HepG2 (cell line): ENCODE results near the gene ZC3H18.

Source experiments
- CEBPB ChIP-seq: IDR thresholded peaks from 2 replicates; pipeline ENCODE4 v1.6.1; 2011; ENCODE audit warnings: low read depth, low read length, improper control_type of control experiment, borderline replicate concordance
- ESRRA ChIP-seq: sonication (generic); formaldehyde crosslinking; IDR thresholded peaks from 2 replicates; pipeline ENCODE4 v1.5.1; 2020; ENCODE audit warnings: mild to moderate bottlenecking, low read depth, missing genetic modification reagents
- MXI1 ChIP-seq: IDR thresholded peaks from 3 replicates; pipeline ENCODE4 v1.6.1; 2012; ENCODE audit warnings: low read depth, low read length, inconsistent platforms, borderline replicate concordance
- POLR2AphosphoS2 ChIP-seq: IDR thresholded peaks from 2 replicates; pipeline ENCODE4 v1.6.1; 2011; ENCODE audit warnings: low read depth, low read length, improper control_type of control experiment
- SALL1 ChIP-seq: sonication (generic); formaldehyde crosslinking; IDR thresholded peaks from 2 replicates; pipeline ENCODE4 v1.8.0; 2022; ENCODE audit warnings: mild to moderate bottlenecking, missing genetic modification reagents
- SP1 ChIP-seq, 2 experiments: fragments of 450-650 bp in 1 of 2; sonication (generic) in 1 of 2; formaldehyde crosslinking in 1 of 2; IDR thresholded peaks; 2 replicates each; pipeline versions ENCODE4 v1.4.0 to v1.6.1; 2016 to 2020; ENCODE audit warnings: missing genetic modification reagents in 1 of 2
- TCF7 ChIP-seq: sonication (generic); IDR thresholded peaks from 2 replicates; pipeline ENCODE4 v1.6.1; 2016; ENCODE audit warnings: antibody characterized with exemption, low read depth
- ZNF251 ChIP-seq: sonication (generic); formaldehyde crosslinking; IDR thresholded peaks from 2 replicates; pipeline ENCODE4 v1.9.0; 2021; ENCODE audit warnings: mild to moderate bottlenecking, missing genetic modification reagents
- ZNF878 ChIP-seq: sonication (generic); formaldehyde crosslinking; IDR thresholded peaks from 2 replicates; pipeline ENCODE4 v1.8.1; 2023; ENCODE audit warnings: mild to moderate bottlenecking, missing genetic modification reagents, moderate library complexity
- TF ChIP-seq, protein P1 (sequence below): sonication (generic); formaldehyde crosslinking; IDR thresholded peaks from 2 replicates; pipeline ENCODE4 v1.5.0; 2020; ENCODE audit warnings: mild to moderate bottlenecking, missing genetic modification reagents
- TF ChIP-seq, protein P2 (sequence below): sonication (generic); formaldehyde crosslinking; IDR thresholded peaks from 2 replicates; pipeline ENCODE4 v1.5.0; 2020; ENCODE audit warnings: mild to moderate bottlenecking, missing genetic modification reagents, moderate library complexity
- TF ChIP-seq, protein P3 (sequence below): IDR thresholded peaks from 2 replicates; pipeline ENCODE4 v1.6.1; 2016; ENCODE audit warnings: mild to moderate bottlenecking
- TF ChIP-seq, protein P4 (sequence below): sonication (generic); formaldehyde crosslinking; IDR thresholded peaks from 2 replicates; pipeline ENCODE4 v1.9.0; 2021; ENCODE audit warnings: missing genetic modification reagents, borderline replicate concordance
- TF ChIP-seq, protein P5 (sequence below): IDR thresholded peaks from 2 replicates; pipeline ENCODE4 v1.6.1; 2012; ENCODE audit warnings: inconsistent platforms

DNA sequence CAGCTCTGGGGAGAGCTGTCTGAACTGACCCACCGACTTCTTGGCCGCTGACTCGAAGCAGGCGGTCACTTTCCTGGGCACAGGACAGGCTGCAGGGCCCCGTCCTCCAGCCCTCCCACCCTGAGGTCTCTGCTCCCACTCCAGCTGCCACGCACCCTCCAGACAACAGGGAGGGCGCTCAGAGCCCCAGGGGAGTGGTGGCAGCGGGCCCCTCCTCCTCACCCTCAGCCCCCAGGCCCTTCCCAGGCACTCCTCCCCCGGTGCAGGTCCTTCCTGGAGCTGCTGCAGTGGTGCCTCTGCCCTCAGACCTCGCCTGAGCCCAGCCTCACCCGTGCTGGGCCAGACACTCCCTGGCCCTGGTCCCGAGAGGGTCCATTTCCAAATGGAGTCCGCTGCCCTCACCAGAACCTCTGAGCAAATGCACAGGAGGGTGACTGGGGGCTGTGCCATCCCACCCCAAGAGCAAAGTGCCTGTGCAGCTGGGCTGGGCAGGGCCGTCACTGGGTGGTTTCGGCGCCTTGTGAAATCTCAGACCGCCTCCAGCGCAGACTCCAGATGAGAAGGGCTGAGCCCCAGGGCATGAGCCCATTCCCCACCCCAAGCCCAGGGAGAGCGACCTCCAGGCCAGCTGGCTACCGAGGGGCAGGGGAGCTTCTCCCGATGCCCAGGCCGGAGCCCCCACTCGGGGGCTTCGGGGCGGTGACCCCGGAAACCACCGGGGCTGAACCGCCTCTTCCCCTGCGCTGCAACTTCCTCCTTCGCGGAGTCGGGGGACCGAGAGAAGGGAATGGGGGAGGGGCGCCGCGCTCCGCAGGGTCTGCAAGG, 79.9 kb downstream of the ZC3H18 start:
- TF ChIP-seq, protein P1, sequence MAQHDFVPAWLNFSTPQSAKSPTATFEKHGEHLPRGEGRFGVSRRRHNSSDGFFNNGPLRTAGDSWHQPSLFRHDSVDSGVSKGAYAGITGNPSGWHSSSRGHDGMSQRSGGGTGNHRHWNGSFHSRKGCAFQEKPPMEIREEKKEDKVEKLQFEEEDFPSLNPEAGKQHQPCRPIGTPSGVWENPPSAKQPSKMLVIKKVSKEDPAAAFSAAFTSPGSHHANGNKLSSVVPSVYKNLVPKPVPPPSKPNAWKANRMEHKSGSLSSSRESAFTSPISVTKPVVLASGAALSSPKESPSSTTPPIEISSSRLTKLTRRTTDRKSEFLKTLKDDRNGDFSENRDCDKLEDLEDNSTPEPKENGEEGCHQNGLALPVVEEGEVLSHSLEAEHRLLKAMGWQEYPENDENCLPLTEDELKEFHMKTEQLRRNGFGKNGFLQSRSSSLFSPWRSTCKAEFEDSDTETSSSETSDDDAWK (CRISPR knock-in tag) = no peak
- TF ChIP-seq MXI1 (0 out of 3 replicates have a peak, but pooled peaks have one; percentile 6), ZNF251 (CRISPR knock-in tag) (0 out of 2 replicates have a peak, but pooled peaks have one; percentile 51), POLR2AphosphoS2 (no peak), CEBPB (peak; percentile 45; the same call in 1 of the 2 replicates), ZNF878 (CRISPR knock-in tag) (no peak), SP1 (IDR thresholded peaks at IDR 0.05) (no peak), SP1 (CRISPR knock-in tag; IDR thresholded peaks at IDR 0.05) (no peak; the same call in 1 of the 2 replicates), SALL1 (no peak; the same call in 1 of the 2 replicates), ESRRA (CRISPR knock-in tag) (no peak; the same call in 1 of the 2 replicates), TCF7 (no peak)
- TF ChIP-seq, protein P2, sequence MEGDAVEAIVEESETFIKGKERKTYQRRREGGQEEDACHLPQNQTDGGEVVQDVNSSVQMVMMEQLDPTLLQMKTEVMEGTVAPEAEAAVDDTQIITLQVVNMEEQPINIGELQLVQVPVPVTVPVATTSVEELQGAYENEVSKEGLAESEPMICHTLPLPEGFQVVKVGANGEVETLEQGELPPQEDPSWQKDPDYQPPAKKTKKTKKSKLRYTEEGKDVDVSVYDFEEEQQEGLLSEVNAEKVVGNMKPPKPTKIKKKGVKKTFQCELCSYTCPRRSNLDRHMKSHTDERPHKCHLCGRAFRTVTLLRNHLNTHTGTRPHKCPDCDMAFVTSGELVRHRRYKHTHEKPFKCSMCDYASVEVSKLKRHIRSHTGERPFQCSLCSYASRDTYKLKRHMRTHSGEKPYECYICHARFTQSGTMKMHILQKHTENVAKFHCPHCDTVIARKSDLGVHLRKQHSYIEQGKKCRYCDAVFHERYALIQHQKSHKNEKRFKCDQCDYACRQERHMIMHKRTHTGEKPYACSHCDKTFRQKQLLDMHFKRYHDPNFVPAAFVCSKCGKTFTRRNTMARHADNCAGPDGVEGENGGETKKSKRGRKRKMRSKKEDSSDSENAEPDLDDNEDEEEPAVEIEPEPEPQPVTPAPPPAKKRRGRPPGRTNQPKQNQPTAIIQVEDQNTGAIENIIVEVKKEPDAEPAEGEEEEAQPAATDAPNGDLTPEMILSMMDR (CRISPR knock-in tag) = no peak
- TF ChIP-seq, protein P3, sequence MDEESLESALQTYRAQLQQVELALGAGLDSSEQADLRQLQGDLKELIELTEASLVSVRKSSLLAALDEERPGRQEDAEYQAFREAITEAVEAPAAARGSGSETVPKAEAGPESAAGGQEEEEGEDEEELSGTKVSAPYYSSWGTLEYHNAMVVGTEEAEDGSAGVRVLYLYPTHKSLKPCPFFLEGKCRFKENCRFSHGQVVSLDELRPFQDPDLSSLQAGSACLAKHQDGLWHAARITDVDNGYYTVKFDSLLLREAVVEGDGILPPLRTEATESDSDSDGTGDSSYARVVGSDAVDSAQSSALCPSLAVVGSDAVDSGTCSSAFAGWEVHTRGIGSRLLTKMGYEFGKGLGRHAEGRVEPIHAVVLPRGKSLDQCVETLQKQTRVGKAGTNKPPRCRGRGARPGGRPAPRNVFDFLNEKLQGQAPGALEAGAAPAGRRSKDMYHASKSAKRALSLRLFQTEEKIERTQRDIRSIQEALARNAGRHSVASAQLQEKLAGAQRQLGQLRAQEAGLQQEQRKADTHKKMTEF (CRISPR knock-in tag) = no peak
- TF ChIP-seq, protein P4, sequence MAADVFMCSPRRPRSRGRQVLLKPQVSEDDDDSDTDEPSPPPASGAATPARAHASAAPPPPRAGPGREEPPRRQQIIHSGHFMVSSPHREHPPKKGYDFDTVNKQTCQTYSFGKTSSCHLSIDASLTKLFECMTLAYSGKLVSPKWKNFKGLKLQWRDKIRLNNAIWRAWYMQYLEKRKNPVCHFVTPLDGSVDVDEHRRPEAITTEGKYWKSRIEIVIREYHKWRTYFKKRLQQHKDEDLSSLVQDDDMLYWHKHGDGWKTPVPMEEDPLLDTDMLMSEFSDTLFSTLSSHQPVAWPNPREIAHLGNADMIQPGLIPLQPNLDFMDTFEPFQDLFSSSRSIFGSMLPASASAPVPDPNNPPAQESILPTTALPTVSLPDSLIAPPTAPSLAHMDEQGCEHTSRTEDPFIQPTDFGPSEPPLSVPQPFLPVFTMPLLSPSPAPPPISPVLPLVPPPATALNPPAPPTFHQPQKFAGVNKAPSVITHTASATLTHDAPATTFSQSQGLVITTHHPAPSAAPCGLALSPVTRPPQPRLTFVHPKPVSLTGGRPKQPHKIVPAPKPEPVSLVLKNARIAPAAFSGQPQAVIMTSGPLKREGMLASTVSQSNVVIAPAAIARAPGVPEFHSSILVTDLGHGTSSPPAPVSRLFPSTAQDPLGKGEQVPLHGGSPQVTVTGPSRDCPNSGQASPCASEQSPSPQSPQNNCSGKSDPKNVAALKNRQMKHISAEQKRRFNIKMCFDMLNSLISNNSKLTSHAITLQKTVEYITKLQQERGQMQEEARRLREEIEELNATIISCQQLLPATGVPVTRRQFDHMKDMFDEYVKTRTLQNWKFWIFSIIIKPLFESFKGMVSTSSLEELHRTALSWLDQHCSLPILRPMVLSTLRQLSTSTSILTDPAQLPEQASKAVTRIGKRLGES = no peak
- TF ChIP-seq, protein P5, sequence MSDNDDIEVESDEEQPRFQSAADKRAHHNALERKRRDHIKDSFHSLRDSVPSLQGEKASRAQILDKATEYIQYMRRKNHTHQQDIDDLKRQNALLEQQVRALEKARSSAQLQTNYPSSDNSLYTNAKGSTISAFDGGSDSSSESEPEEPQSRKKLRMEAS = no peak; the same call in 1 of the 2 replicates
